ENCODE data around the gene DIS3. TPM values are rescaled to one million over a fixed set of nuclear protein-coding genes. Genes with fewer than 3 reads are reported as not detected.

Gene DIS3
- total RNA-seq, 2 donors from 2014 or later: 32.9 to 36.9 TPM

GRCh38 chr13:72745260-72745659 is 36.4 kb downstream of the DIS3 start:
- Mint-ChIP-seq H3K36me3 (ENCODE audit: low read depth) (peaks cover 62% of the 10 kb centered on the region), H3K4me1 (peaks cover 3% of the 10 kb centered on the region), H3K9me3 (no peaks in the 10 kb centered on the region), H3K27me3 (ENCODE audit: insufficient read depth) (no peaks in the 10 kb centered on the region), H3K4me3 (no peak overlapping the region), H3K27ac (no peak overlapping the region)
- TF ChIP-seq CTCF (conservative IDR thresholded peaks at IDR 0.05): no peak
- Histone ChIP-seq H3K27ac (ENCODE audit: low read depth, low read length) (no peak overlapping the region), H3K4me3 (ENCODE audit: low read length) (no peak overlapping the region), H3K27me3 (ENCODE audit: control insufficient read depth, insufficient read depth, low read length, poor library complexity, severe bottlenecking) (no peaks in the 10 kb centered on the region), H3K36me3 (ENCODE audit: control insufficient read depth, insufficient read depth, low read length) (peaks cover 75% of the 10 kb centered on the region), H3K9me3 (ENCODE audit: control insufficient read depth, low read length) (no peaks in the 10 kb centered on the region), H3K9ac (ENCODE audit: extremely low read depth, low read length, poor library complexity, severe bottlenecking) (no peak overlapping the region), H3K4me1 (ENCODE audit: control insufficient read depth, insufficient read depth, low read length) (no peaks in the 10 kb centered on the region)
- 95% methylated on average over 1 of the region's 1 CpG; no CpG with 5 or more reads in 1 of the 2 experiments for WGBS, 2 experiments (ENCODE audit: insufficient coverage in 1 of 2, insufficient read length in 1 of 2)
- no peak for DNase-seq

- 91 to 98% methylated on average over 1 of the region's 1 CpG for WGBS, 2 experiments (ENCODE audit: insufficient coverage in 1 of 2, insufficient read length in 1 of 2)
Observed at GRCh38 chr13:72740015-72740414, 41.7 kb downstream of the DIS3 start.

GRCh38 chr13:72737033-72737432 is 44.7 kb downstream of the DIS3 start:
- H3K36me3 Mint-ChIP-seq (ENCODE audit: low read depth): peaks cover 43% of the 10 kb centered on the region
- Histone ChIP-seq H3K27ac (ENCODE audit: low read depth, low read length) (no peak overlapping the region), H3K4me3 (ENCODE audit: low read length) (no peak overlapping the region), H3K9me3 (ENCODE audit: control insufficient read depth, low read length) (no peaks in the 10 kb centered on the region), H3K36me3 (ENCODE audit: control insufficient read depth, insufficient read depth, low read length) (peaks cover 60% of the 10 kb centered on the region), H3K9ac (ENCODE audit: extremely low read depth, low read length, poor library complexity, severe bottlenecking) (no peak overlapping the region), H3K27me3 (ENCODE audit: control insufficient read depth, insufficient read depth, low read length, poor library complexity, severe bottlenecking) (no peaks in the 10 kb centered on the region), H3K4me1 (ENCODE audit: control insufficient read depth, insufficient read depth, low read length) (no peaks in the 10 kb centered on the region)
- H3K27ac Mint-ChIP-seq: no peak overlapping the region
- no peaks in the 10 kb centered on the region for H3K27me3 Mint-ChIP-seq (ENCODE audit: insufficient read depth)
- H3K4me1 Mint-ChIP-seq: peaks cover 3% of the 10 kb centered on the region
- no peak for TF ChIP-seq CTCF (conservative IDR thresholded peaks at IDR 0.05)
- 60 to 91% methylated on average over 1 to 3 of the region's 3 CpGs for WGBS, 2 experiments (ENCODE audit: insufficient coverage in 1 of 2, insufficient read length in 1 of 2)
- H3K4me3 Mint-ChIP-seq: no peak overlapping the region
- DNase-seq: no peak
- no peaks in the 10 kb centered on the region for H3K9me3 Mint-ChIP-seq

More at GRCh38 chr13:72740015-72740414, 41.7 kb downstream of the DIS3 start:
- no peaks in the 10 kb centered on the region for H3K27me3 ChIP-seq (ENCODE audit: control insufficient read depth, insufficient read depth, low read length, poor library complexity, severe bottlenecking)
- no peak overlapping the region for H3K27ac ChIP-seq (ENCODE audit: low read depth, low read length)
- no peak overlapping the region for H3K27ac Mint-ChIP-seq
- no peak overlapping the region for H3K4me3 ChIP-seq (ENCODE audit: low read length)
- no peaks in the 10 kb centered on the region for H3K4me1 ChIP-seq (ENCODE audit: control insufficient read depth, insufficient read depth, low read length)
- TF ChIP-seq CTCF (conservative IDR thresholded peaks at IDR 0.05): no peak
- no peak overlapping the region for H3K9ac ChIP-seq (ENCODE audit: extremely low read depth, low read length, poor library complexity, severe bottlenecking)
- H3K9me3 Mint-ChIP-seq: no peaks in the 10 kb centered on the region
- no peaks in the 10 kb centered on the region for H3K27me3 Mint-ChIP-seq (ENCODE audit: insufficient read depth)
- peaks cover 69% of the 10 kb centered on the region for H3K36me3 ChIP-seq (ENCODE audit: control insufficient read depth, insufficient read depth, low read length)
- no peak overlapping the region for H3K4me3 Mint-ChIP-seq
- H3K36me3 Mint-ChIP-seq (ENCODE audit: low read depth): peaks cover 47% of the 10 kb centered on the region
- H3K4me1 Mint-ChIP-seq: peaks cover 3% of the 10 kb centered on the region
- DNase-seq: no peak
- no peaks in the 10 kb centered on the region for H3K9me3 ChIP-seq (ENCODE audit: control insufficient read depth, low read length)
